Tibial artery (tissue), 4 donors: Measurements from ENCODE around the gene NTF3.
"Not testable (repeated sequence)": the region's sequence is repeated elsewhere in the genome, so short reads cannot be mapped to it uniquely, and the experiment has no call there.

Source experiments
- DNase-seq, 2 donors: peaks; one replicate each; pipeline ENCODE4 v3.0.0-alpha.2; 2019
- H3K27ac ChIP-seq, 2 donors: fragments of 200-600 bp; sonication (generic) in 1 of 2; 1 replicate in 1 of 2; 2 replicates in 1 of 2; pipeline ENCODE4 v1.5.1; 2018 to 2019; ENCODE audit warnings: mild to moderate bottlenecking in 1 of 2
- H3K27me3 ChIP-seq, 2 donors: fragments of 200-600 bp; sonication (generic) in 1 of 2; one replicate each; pipeline versions ENCODE4 v1.5.1 to v1.6.0; 2016 to 2019
- H3K36me3 ChIP-seq, 3 donors: fragments of 200-600 bp; sonication (generic) in 2 of 3; one replicate each; pipeline ENCODE4 v1.5.1; 2016 to 2019; ENCODE audit warnings: mild to moderate bottlenecking in 2 of 3
- H3K4me1 ChIP-seq, 4 donors: fragments of 200-600 bp; sonication (generic) in 2 of 4; 1 replicate in 3 of 4; 2 replicates in 1 of 4; pipeline ENCODE4 v1.5.1; 2016 to 2019
- H3K4me3 ChIP-seq, 2 donors: fragments of 200-600 bp; sonication (generic) in 1 of 2; 1 replicate in 1 of 2; 2 replicates in 1 of 2; pipeline ENCODE4 v1.5.1; 2018 to 2019; ENCODE audit warnings: mild to moderate bottlenecking in 2 of 2
- H3K9me3 ChIP-seq, 3 donors: fragments of 200-600 bp; sonication (generic) in 1 of 3; one replicate each; pipeline ENCODE4 v1.5.1; 2016 to 2019
- intact Hi-C: fragments of 100-400 bp; cut with DNase I; formaldehyde crosslinking; loops from one replicate; pipeline ENCODE4 v1.15.0; 2023; ENCODE audit warnings: low total_unique reads
- TF ChIP-seq, protein P1 (sequence below), 2 experiments: fragments of 200-600 bp in 1 of 2; fragments of 450-650 bp in 1 of 2; IDR thresholded peaks; one replicate each; pipeline ENCODE4 v1.5.1; 2017 to 2019; ENCODE audit warnings: antibody characterized with exemption in 2 of 2, mild to moderate bottlenecking in 1 of 2, moderate library complexity in 1 of 2

Gene NTF3

DNA sequence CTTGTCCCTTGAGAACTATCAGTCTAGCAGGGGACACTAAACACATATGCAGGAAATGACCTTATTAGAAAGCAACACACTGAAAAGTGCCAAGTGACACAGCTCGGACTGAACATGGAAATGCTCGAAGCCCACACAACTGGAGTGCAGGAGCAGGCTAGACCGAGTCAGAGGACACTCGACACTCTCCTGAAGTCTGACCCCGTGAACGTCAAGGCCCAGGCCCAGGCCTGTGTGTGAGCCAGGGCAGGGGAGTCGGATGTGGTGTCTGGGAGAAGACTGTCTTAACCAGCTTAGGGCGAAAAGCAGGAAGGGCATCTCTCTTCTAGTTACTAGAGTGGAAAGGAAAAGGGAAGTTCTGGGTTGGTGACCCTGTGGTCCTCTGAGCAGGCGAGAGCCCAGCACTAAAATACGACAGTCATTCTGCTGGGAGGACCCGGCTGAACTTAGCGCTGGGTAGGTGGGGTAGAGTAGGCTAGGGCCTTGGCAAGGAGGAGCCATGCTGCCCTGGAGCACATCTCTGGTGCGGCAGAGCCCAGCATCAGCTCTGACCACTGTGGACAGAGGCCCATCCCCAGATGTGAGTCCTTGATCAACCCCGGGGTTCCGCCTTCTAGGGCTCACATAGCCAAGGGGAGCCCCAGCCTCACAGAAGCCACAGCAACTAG lies 93.0 kb downstream of the NTF3 start:
- H3K27ac ChIP-seq, result no peak overlapping the region
- H3K4me3 ChIP-seq, result no peak overlapping the region
- TF ChIP-seq, protein P1, sequence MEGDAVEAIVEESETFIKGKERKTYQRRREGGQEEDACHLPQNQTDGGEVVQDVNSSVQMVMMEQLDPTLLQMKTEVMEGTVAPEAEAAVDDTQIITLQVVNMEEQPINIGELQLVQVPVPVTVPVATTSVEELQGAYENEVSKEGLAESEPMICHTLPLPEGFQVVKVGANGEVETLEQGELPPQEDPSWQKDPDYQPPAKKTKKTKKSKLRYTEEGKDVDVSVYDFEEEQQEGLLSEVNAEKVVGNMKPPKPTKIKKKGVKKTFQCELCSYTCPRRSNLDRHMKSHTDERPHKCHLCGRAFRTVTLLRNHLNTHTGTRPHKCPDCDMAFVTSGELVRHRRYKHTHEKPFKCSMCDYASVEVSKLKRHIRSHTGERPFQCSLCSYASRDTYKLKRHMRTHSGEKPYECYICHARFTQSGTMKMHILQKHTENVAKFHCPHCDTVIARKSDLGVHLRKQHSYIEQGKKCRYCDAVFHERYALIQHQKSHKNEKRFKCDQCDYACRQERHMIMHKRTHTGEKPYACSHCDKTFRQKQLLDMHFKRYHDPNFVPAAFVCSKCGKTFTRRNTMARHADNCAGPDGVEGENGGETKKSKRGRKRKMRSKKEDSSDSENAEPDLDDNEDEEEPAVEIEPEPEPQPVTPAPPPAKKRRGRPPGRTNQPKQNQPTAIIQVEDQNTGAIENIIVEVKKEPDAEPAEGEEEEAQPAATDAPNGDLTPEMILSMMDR (IDR thresholded peaks at IDR 0.05), result no peak
- no peaks in the 10 kb centered on the region for H3K36me3 ChIP-seq
- no peaks in the 10 kb centered on the region for H3K9me3 ChIP-seq
- no peaks in the 10 kb centered on the region for H3K4me1 ChIP-seq
- intact Hi-C loops, result no loop called here
- H3K27me3 ChIP-seq, result no peaks in the 10 kb centered on the region
- DNase-seq, result no peak

DNA sequence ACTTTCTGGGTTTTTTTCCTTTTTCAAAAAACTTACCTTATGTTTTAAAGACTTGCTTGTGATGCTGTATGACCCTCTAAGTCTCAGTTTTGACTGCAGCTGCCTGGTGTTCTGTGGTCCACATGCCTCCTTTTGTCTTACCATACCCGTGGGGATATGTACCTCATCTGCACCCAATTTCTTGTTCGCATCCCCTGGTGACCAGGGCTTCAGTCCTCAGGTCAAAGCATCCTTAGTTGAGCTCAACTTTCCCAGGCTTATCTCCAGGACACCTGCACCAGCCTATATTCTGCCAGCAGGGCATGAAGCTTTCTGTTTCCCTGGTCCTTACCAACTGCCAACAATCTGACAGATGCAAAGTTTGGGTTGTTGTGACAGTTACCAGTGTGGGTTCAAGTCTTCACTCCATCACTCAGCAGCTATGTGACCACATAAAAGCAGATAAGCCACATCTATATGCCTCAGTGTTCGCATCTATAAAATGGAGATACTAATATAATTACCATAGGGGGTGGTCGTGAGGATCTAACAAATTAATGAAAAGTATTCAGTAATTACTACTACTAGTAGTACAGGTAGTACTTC lies 94.0 kb downstream of the NTF3 start:
- Histone ChIP-seq H3K4me3 (no peak overlapping the region), H3K36me3 (no peaks in the 10 kb centered on the region), H3K9me3 (no peaks in the 10 kb centered on the region), H3K27ac (no peak overlapping the region), H3K27me3 (no peaks in the 10 kb centered on the region), H3K4me1 (no peaks in the 10 kb centered on the region)
- TF ChIP-seq, protein P1 (IDR thresholded peaks at IDR 0.05), result no peak
- DNase-seq, result no peak
- intact Hi-C loops, result no loop called here

GRCh38 chr12:5533368-5533767 lies 101.5 kb downstream of the NTF3 start:
- DNase-seq, result no peak
- peaks cover 0 to 10% of the 10 kb centered on the region in 2 donors for H3K27me3 ChIP-seq
- intact Hi-C loops, result no loop called here
- H3K4me3 ChIP-seq, result no peak overlapping the region
- TF ChIP-seq, protein P1 (IDR thresholded peaks at IDR 0.05), result no peak
- H3K9me3 ChIP-seq, result no peaks in the 10 kb centered on the region
- H3K27ac ChIP-seq, result no peak overlapping the region
- no peaks in the 10 kb centered on the region for H3K36me3 ChIP-seq
- H3K4me1 ChIP-seq, result no peaks in the 10 kb centered on the region

DNA sequence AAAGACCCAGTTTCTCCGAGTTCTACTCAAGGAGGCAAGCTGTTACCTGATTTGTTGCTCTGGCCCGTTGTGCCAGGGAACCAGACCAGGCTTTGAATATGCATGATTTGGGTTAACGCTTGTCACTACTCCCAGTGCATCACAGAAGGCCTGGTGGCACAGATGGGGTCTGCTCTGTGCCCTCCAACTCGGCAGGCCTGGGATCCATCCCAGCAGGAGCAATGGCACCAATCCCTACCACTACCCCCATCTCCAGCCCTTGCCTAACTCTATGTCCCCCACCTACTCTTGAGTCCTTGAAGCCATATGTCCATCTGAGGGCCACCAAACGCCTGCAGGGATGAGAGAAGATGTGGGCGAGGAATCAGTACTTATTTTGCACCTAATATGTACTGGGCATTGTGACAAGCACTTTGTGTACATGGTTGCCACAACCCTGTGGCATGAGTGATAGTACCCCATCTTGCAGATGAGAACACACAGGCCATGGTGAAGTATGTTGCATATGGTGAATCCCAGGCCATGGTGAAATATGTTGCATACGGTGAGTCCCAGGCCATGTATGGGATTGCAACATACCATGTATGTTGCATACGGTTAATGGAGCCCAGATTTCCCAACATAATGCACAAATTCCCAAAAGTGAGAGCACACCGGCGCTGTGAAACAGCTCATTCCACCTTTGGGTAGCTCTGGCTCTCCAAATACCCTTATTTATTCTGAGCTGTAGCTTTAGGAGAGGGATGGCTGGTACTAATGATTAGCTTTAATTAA lies 102.7 kb downstream of the NTF3 start:
- DNase-seq, result no peak
- intact Hi-C loops, result no loop called here
- TF ChIP-seq, protein P1 (IDR thresholded peaks at IDR 0.05), result no peak

GRCh38 chr12:5535541-5535940 lies 103.6 kb downstream of the NTF3 start:
- Histone ChIP-seq H3K27ac (no peak overlapping the region), H3K36me3 (no peaks in the 10 kb centered on the region), H3K4me3 (no peak overlapping the region), H3K9me3 (no peaks in the 10 kb centered on the region), H3K4me1 (no peaks in the 10 kb centered on the region), H3K27me3 (peaks cover 0 to 10% of the 10 kb centered on the region in 2 donors)
- intact Hi-C loops, result no loop called here
- DNase-seq, result no peak
- TF ChIP-seq, protein P1 (IDR thresholded peaks at IDR 0.05), result no peak

More for the DNA sequence above, 102.7 kb downstream of the NTF3 start:
- Histone ChIP-seq H3K4me3 (no peak overlapping the region), H3K27me3 (peaks cover 0 to 10% of the 10 kb centered on the region in 2 donors), H3K9me3 (no peaks in the 10 kb centered on the region), H3K27ac (no peak overlapping the region), H3K36me3 (no peaks in the 10 kb centered on the region), H3K4me1 (no peaks in the 10 kb centered on the region)

- H3K4me1 ChIP-seq, intact Hi-C loops, DNase-seq, H3K9me3 ChIP-seq, H3K36me3 ChIP-seq, H3K27ac ChIP-seq, H3K4me3 ChIP-seq: not testable (repeated sequence)
- H3K27me3 ChIP-seq, result peaks cover 0 to 10% of the 10 kb centered on the region in 2 donors
These were observed 105.2 kb downstream of the NTF3 start for GRCh38 chr12:5537026-5537615.
